Measurements from ENCODE around the gene FEZF2.

Gene FEZF2

GRCh38 chr3:62373215-62373614, at the start of gene FEZF2:
FEZF2 (minus strand) TSS chr3:62373550; CDS start chr3:62372868, 682 bp downstream.
- DNase-seq (ENCODE audit: low read depth in 4 of 4, low spot score in 1 of 4): no peak

- no peak for DNase-seq (ENCODE audit: low read depth in 4 of 4, low spot score in 1 of 4)
Measured at GRCh38 chr3:62421207-62421606, 47.9 kb upstream of the FEZF2 start.

DNA sequence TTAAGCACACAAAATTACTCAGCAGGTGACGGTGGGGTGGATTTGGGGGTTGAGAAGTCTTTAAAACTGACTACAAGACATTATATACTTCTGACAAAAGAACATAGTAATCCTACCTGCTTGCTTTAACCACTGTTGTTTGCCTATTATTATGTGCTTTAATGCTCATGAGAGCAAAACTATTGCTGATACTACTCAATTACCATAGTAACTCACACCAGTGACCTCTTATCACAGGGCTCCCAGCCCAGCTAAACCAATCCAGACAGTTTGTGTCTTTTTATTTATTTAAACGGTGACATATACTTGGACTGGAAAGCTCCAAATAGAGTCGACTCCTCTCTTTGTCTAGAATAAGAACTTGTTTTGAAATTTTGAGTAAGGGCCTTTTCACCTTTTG, 42.8 kb upstream of the FEZF2 start:
- no peak for DNase-seq (ENCODE audit: low read depth in 4 of 4, low spot score in 1 of 4)

- DNase-seq (ENCODE audit: low read depth in 4 of 4, low spot score in 1 of 4): no peak
Measured at GRCh38 chr3:62415312-62415801, 42.0 kb upstream of the FEZF2 start.

GRCh38 chr3:62414786-62415185, 41.4 kb upstream of the FEZF2 start:
- no peak for DNase-seq (ENCODE audit: low read depth in 4 of 4, low spot score in 1 of 4)

DNA sequence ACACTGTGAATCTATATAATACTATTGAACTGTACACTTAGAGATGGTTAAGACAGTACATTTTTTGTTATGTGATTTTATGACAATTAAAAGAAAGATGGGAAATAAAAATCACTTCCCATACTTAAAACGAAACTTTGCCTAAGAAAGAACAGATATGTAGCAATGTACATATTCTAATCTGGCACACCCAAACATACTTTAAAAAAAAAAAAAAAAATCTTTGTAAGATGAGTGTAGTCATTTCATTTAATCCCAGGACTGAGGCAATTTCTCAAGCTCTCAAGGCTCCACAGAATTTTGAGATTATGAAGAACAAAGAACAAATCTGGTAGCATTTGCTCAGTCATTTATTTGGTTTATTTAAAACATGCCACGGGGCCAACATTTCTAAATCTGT, 40.3 kb upstream of the FEZF2 start:
- no peak for DNase-seq (ENCODE audit: low read depth in 4 of 4, low spot score in 1 of 4)

GRCh38 chr3:62406945-62407344, 33.6 kb upstream of the FEZF2 start:
- DNase-seq (ENCODE audit: low read depth in 4 of 4, low spot score in 1 of 4): no peak

- DNase-seq (ENCODE audit: low read depth in 4 of 4, low spot score in 1 of 4): no peak
Measured at GRCh38 chr3:62405566-62405965, 32.2 kb upstream of the FEZF2 start.

GRCh38 chr3:62405135-62405534, 31.8 kb upstream of the FEZF2 start:
- DNase-seq (ENCODE audit: low read depth in 4 of 4, low spot score in 1 of 4): no peak

GRCh38 chr3:62404321-62404720, 31.0 kb upstream of the FEZF2 start:
- DNase-seq (ENCODE audit: low read depth in 4 of 4, low spot score in 1 of 4): no peak

- no peak for DNase-seq (ENCODE audit: low read depth in 4 of 4, low spot score in 1 of 4)
Measured at GRCh38 chr3:62403765-62404164, 30.4 kb upstream of the FEZF2 start.

GRCh38 chr3:62392626-62393292, 19.4 kb upstream of the FEZF2 start:
- DNase-seq (ENCODE audit: low read depth in 4 of 4, low spot score in 1 of 4): no peak

DNA sequence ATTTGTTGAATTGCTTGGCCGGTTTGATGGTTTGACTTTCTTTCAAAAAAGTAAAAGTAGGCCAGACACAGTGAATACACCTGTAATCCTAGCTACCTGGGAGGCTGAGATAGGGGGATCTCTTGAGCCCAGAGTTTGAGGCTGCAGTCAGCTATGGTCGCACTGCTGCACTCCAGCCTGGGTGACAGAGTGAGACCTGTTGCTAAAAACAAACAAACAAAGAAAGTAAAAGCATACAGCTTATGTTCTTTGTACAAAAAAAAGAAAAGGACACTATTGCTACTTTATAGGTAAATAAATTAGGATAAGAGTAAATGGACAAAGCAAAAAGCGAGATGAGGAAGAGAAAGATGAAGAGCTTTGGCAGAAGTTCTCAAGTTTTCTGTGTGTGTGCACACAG, 13.9 kb upstream of the FEZF2 start:
- DNase-seq (ENCODE audit: low read depth in 4 of 4, low spot score in 1 of 4): no peak

GRCh38 chr3:62379321-62379798, 6.0 kb upstream of the FEZF2 start:
- DNase-seq (ENCODE audit: low read depth in 4 of 4, low spot score in 1 of 4): no peak

- DNase-seq (ENCODE audit: low read depth in 4 of 4, low spot score in 1 of 4): no peak
Measured at GRCh38 chr3:62378921-62379320, 5.6 kb upstream of the FEZF2 start.

- no peak for DNase-seq (ENCODE audit: low read depth in 4 of 4, low spot score in 1 of 4)
Measured at GRCh38 chr3:62378311-62378789, 5.0 kb upstream of the FEZF2 start.

- DNase-seq (ENCODE audit: low read depth in 4 of 4, low spot score in 1 of 4): no peak
Measured at GRCh38 chr3:62376906-62377877, 3.8 kb upstream of the FEZF2 start.

GRCh38 chr3:62376454-62376720, 3.0 kb upstream of the FEZF2 start:
- no peak for DNase-seq (ENCODE audit: low read depth in 4 of 4, low spot score in 1 of 4)

GRCh38 chr3:62375655-62376453, 2.5 kb upstream of the FEZF2 start:
- DNase-seq (ENCODE audit: low read depth in 4 of 4, low spot score in 1 of 4): no peak

DNA sequence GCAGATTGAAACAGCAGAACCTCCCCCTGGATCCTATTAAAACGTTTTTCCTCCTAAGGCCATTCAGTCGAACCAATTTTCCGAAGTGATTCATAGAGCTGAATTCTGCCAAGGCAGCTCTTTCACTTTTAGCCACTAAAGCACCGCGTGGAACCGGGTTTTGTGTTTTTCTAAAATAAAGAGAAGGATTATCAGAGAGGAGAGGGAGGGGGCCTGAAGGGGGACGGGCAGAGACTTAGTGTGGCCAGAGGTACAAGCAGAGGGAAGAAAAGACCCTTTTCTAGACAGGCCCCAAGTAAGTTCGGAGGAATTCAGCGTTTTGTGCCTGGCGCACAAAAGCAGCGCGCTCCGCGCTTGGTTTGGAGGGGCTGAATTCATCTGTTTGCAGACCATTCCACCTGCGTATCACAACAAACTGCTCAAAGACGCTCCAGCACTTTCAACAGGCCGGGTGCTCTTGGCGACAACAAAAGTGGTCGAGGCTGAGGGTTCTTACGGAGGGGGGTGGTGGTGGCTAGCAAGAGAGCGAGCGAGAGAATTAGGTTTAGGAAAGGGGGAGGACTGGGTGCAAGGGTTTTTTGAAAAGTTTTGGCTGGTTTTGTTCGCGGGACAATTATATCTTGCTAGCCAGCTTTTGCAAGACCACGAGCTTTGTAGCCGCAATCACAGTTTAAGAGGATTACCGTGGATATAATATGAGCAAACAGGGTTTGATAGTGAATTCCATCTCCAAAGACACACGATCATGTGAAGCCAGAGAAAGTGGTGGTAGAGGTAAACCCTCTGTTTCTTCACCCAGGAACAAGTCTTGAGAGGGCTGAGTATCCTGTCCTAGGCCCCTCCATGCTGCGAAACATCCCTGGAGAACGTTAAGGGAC, 1.2 kb upstream of the FEZF2 start:
- DNase-seq (ENCODE audit: low read depth in 4 of 4, low spot score in 1 of 4): no peak
